Measurements from ENCODE around the gene LIPI.

DNA sequence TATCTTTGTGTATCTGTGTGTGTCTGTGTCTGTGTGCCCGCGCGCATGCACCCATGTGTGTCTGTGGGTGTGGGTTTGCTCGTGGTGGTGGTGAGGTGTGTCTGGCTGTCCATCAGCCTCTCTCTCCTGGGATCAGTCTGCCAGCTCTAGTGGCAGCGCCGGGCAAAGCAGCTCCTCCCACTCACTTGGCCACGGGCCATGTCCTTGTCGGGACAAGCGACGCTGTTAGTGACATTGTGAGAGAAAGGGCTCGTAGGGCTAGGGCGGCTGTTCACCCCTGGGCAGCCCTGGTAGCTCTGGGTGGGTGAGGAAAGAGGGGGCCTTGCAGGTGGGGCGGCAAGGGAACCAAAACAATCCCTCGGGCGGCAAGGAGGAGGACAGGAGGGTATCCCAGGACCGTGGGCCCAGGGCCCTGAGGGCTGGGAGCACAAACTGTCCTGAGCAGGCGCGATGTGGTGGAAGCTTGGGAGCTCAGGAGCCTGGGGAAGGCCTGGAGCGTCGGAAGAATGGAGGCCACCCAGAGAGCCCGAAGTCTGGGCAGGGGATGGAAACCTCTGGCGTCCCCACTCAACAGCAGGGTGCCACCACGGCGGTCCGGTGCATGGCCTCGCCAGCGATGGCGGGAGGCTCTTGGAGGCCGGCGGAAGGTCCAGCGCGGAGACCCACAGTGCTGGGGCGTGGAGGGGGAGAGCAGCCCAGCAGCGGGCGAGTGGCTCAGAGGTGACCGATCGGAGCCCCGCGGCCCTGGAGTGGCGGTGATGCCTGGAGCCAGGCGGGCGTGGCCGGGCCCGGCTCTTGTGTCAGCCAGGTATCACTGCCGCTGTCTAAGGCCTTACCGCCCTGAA lies 140.5 kb downstream of the LIPI start:
- TF ChIP-seq POLR2A (IDR thresholded peaks at IDR 0.05; ENCODE audit: extremely low read depth, insufficient read length) = no peak
- TF ChIP-seq, protein P1, sequence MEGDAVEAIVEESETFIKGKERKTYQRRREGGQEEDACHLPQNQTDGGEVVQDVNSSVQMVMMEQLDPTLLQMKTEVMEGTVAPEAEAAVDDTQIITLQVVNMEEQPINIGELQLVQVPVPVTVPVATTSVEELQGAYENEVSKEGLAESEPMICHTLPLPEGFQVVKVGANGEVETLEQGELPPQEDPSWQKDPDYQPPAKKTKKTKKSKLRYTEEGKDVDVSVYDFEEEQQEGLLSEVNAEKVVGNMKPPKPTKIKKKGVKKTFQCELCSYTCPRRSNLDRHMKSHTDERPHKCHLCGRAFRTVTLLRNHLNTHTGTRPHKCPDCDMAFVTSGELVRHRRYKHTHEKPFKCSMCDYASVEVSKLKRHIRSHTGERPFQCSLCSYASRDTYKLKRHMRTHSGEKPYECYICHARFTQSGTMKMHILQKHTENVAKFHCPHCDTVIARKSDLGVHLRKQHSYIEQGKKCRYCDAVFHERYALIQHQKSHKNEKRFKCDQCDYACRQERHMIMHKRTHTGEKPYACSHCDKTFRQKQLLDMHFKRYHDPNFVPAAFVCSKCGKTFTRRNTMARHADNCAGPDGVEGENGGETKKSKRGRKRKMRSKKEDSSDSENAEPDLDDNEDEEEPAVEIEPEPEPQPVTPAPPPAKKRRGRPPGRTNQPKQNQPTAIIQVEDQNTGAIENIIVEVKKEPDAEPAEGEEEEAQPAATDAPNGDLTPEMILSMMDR (IDR thresholded peaks at IDR 0.05; ENCODE audit: low read depth, low read length) = no peak
